Measurements from ENCODE around the gene SH3BGRL3.
"Not testable (repeated sequence)": the region's sequence is repeated elsewhere in the genome, so short reads cannot be mapped to it uniquely, and the experiment has no call there.

The SH3BGRL3 gene

DNA sequence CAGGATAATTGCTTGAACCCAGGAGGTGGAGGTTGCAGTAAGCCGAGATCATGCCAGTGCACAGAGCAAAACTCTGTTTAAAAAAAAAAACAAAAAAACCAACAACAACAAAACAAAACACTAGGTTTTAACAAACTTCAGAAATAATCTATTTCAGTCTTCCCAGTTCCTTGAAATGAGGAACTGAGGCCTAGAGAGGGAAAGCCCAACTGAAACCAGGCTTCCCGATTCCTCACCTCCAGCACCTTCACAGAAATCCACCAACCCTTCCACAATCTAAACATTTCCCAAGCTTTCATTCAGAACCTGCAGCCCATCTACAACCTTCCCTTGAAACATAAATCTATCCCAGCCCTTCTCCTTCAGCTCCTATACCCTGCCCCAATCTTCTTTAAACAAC, 37.3 kb downstream of the SH3BGRL3 start:
- DNase-seq (ENCODE audit: low spot score), result peak; percentile 28

DNA sequence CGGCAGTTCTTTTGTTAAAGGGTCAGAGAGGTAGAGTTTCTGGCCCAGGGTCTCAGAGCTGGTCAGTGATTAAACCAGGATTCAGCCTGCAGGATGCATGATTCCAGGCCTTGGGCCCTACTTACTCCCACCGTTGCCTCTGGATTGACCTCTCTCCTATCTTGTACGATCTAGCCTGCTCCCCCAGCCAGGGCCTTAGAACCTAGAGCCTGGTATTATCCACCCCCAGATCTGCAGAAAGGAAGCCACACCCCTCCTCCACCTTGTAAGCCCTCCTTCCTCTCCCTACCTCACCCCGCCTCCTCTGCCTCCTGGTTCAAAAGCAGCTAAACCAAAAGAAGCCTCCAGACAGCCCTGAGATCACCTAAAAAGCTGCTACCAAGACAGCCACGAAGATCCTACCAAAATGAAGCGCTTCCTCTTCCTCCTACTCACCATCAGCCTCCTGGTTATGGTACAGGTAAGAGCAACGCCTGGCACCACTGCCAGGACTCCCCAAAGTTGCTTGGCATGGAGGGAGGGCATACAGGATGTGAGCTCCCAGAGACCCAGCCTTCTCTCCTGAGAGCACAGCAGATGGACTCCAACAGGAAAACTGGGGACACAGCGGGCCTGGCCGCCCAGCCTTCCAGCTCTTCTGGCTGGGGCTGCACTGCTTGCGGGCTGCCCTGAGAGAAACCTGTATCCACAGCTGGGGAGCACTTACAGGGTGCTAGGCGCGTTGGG, 37.9 kb downstream of the SH3BGRL3 start, which contains the start of gene CD52:
Gene CD52 (plus strand): TSS at position 347 of the 726 bp plus-strand sequence. CDS start 60 bp downstream, at position 407.
- peak; percentile 80 for DNase-seq (ENCODE audit: low spot score)

DNA sequence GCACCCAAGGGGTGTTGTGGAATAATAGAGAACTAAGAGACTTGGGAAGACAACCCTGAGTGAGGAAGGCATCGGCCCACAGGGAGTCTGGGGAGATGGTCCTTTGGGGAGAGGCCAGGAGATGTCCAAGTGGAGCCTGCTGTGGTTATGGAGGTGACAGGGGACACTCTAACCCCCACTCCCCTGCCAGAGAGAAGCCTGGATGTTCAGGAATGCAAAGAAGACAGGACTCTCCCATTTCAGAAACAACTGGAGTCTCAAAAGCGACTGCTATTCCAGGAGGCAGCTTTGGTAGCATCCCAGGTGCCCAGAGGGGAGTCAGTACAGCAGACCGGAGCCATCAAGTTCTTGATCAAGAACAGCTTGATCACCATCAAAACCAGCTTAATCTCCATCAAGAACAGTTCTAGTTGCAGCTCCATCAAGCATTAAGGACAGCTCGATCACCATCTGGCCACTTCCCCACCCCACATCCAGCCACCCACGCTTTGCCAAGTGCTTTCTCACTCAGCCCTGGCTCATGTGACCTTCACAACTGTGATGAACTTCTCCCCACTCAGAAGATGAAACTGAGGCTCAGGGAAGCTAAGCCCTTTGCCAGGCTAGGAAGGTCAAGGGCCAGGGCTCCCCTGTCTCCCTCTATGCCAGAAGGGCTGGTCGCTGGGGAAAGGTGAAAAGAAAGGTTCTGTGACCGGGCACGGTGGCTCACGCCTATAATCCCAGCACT, 38.6 kb downstream of the SH3BGRL3 start:
- DNase-seq (ENCODE audit: low spot score), result peak; percentile 45

DNA sequence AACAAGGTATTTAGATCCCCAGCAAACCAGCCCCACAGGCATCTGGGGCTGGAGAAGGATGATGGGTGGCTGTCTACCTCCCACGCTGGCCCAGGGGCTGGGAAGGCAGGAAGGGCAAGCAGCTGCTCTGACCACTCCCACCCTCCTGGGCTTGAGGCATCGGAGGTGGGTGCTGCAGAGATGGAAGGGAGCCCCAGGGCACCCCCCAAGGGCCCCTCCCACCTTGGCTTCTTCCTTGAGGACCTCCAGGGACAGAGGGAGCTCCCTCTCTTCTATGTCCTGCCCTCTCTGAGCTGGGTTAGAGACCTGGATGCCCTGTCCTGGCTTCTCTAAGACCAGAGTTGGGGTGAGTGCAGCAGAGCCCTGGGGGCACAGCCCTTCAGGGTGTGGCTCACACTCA, 41.0 kb downstream of the SH3BGRL3 start:
- DNase-seq (ENCODE audit: low spot score), result no peak

DNA sequence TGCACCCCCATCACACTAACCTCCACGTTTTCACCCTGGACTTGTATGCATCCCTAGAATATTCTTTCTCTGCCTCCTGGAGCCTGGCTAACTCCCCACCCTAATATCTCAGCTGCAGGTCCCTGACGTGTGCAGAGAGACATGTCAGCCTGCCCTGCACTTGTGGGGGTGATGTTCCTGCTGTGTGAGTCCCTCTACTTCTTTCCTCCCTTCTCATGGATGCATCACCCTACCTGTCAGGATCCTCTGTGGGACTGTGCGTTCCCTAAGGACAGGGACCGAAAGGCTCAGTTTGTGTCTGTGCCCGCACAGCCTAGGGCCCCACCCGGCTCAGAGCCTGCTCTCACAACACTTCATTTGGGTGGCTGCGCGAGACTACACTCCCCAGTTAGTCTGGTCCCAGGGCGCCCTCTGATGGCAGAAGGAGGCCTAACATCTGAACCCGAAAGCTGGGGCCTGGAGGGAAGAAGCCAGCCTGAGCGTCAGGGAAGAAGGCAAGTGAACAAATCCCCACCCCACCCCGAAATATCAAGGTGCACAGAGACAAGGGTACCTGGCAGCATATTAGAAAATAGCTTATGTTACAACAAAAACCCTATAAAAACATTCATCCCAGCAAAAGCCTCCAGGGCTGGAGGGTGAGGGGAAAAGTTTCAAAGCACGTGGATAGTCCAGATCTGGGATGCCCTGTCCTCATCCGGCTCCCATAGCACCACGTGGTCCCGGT, 41.6 kb downstream of the SH3BGRL3 start:
- DNase-seq (ENCODE audit: low spot score), result peak; percentile 85

GRCh38 chr1:26322042-26322331, 42.1 kb downstream of the SH3BGRL3 start:
- DNase-seq (ENCODE audit: low spot score), result no peak

DNA sequence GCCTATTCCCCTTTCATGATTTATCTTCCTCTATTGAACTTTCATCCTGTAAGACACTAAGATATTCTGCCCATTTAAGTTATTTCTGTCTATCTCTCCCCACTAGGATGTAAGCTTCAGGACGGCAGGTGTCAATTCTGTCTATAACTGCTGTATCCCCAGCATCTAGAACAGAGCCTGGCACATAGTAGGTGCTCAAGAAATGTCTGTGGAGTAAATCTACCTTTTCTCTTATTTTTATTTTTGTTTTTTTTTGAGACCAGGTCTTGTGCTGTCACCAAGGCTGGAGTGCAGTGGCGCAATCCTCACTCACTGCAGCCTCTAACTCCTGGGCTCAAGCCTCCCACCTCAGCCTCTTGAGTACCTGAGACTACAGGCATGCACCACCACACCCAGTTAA, 43.5 kb downstream of the SH3BGRL3 start:
- no peak for DNase-seq (ENCODE audit: low spot score)

DNA sequence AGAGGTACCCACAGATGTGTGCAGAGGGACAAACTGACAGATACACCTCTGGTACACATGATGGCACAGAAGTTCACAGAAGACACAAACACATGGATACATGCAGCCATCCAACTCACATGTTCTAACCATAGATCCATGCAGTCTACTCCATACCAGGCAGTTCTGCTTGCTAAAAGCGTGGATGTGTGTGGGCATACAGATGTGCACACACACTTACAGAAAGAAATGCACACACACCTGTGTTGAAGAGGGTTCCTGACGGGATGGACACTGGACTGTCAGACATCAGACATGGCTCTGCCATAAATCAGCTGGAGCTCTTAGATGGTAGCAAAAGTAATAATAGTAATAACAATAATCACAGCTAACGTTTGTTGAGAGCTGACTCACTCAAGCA, 44.7 kb downstream of the SH3BGRL3 start:
- DNase-seq (ENCODE audit: low spot score), result no peak

GRCh38 chr1:26327956-26328362, 48.1 kb downstream of the SH3BGRL3 start:
- no peak for DNase-seq (ENCODE audit: low spot score)

- DNase-seq (ENCODE audit: low spot score), result no peak
These were observed 48.7 kb downstream of the SH3BGRL3 start for GRCh38 chr1:26328597-26328996.

- DNase-seq (ENCODE audit: low spot score), result not testable (repeated sequence)
These were observed 49.5 kb downstream of the SH3BGRL3 start for GRCh38 chr1:26329380-26329779.

DNA sequence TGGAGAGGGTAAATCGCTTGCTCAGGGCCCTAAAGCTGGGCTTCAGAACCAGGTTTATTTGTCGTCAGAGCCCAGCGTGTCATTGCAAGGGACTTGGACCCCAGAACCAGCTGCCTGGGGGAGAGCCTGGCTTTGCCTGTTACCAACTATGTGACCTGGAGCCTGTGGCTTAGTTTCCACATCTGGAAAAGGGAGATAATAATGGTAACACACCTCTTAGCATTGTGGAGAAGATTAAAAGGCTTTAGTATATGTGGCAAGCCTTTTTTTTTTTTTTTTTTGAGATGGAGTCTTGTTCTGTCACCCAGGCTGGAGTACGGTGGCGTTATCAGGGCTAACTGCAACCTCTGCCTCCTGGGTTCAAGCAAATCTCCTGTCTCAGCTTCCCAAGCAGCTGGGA, 50.4 kb downstream of the SH3BGRL3 start:
- DNase-seq (ENCODE audit: low spot score), result no peak

All from germinal center (tissue), 1 donor.